Erythroblast (primary cell): Measurements from ENCODE around the gene SLC22A13.

Source experiments
- GATA1 ChIP-seq: IDR thresholded peaks from 2 replicates; pipeline ENCODE4 v1.6.1; 2011; ENCODE audit warnings: low read depth, mild to moderate bottlenecking, control low read depth, low read length, moderate library complexity
- POLR2A ChIP-seq: IDR thresholded peaks from 2 replicates; pipeline ENCODE4 v1.6.1; 2011; ENCODE audit warnings: mild to moderate bottlenecking, low read length

- no peak for TF ChIP-seq POLR2A
- no peak for TF ChIP-seq GATA1
These were observed 61.9 kb downstream of the SLC22A13 start for GRCh38 chr3:38327335-38328009.
